Activated T-cell treated with anti-CD3 and anti-CD28 coated beads for 4 hours (primary cell): ENCODE results near the gene RAC3.

Experiments
- DNase-seq: peaks from one replicate; pipeline ENCODE4 v3.0.0-alpha.2; 2020

RAC3 gene

DNA sequence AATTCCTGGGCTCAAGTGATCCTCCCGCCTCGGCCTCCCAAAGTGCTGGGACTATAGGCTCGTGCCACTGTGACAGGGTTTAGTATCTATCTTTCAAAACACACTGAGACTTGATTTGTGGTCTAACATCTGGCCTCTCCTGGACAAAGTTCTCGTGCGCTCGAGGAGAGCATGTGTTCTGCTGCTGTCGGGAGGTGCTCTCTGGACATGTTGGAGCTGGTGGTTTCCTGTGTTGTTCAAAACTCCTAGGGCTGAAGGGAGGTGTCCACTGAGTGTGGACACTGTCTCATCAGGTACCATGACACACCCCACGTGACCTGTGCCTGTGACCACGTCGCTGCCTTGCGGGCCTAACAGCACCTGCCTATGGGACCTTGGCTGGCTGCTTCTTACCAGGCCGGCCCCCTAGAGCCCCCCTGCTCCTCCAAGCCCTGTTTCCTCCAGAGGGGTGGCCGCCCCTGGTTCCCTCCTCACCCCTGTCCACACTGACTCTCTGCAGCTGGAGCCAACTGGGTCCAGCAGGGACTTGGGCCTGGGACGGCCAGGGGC is 14.5 kb downstream of the RAC3 start:
- no peak for DNase-seq

- DNase-seq: no peak
Observed at GRCh38 chr17:82046903-82047302, 15.4 kb downstream of the RAC3 start.

- DNase-seq: no peak
Observed at GRCh38 chr17:82047379-82047778, 15.9 kb downstream of the RAC3 start.

GRCh38 chr17:82047914-82048570 is 16.6 kb downstream of the RAC3 start:
- no peak for DNase-seq

DNA sequence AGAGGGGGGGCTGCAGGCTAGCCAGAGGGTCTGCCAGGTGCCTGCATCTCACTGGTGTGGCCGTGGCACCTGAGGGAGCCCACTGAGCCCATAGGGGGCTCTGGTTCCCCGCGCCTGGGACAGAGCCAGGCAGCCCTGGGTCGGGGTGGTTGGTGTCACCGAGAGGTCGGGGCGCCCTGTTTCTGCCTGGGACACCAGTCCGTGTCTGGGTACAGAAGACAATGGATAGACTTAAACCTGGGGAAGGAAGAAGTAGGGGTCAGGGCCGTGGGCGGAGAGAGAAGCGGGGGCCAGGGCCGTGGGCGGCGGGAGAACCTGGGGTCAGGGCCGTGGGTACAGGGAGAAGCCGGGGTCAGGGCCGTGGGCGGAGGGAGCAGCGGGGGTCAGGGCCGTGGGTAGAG is 17.1 kb downstream of the RAC3 start:
- DNase-seq: no peak

- DNase-seq: no peak
Observed at GRCh38 chr17:82049106-82049505, 17.6 kb downstream of the RAC3 start.

- no peak for DNase-seq
Observed at GRCh38 chr17:82049521-82049971, 18.1 kb downstream of the RAC3 start.

- DNase-seq: no peak
Observed at GRCh38 chr17:82050152-82050760, 18.8 kb downstream of the RAC3 start.

DNA sequence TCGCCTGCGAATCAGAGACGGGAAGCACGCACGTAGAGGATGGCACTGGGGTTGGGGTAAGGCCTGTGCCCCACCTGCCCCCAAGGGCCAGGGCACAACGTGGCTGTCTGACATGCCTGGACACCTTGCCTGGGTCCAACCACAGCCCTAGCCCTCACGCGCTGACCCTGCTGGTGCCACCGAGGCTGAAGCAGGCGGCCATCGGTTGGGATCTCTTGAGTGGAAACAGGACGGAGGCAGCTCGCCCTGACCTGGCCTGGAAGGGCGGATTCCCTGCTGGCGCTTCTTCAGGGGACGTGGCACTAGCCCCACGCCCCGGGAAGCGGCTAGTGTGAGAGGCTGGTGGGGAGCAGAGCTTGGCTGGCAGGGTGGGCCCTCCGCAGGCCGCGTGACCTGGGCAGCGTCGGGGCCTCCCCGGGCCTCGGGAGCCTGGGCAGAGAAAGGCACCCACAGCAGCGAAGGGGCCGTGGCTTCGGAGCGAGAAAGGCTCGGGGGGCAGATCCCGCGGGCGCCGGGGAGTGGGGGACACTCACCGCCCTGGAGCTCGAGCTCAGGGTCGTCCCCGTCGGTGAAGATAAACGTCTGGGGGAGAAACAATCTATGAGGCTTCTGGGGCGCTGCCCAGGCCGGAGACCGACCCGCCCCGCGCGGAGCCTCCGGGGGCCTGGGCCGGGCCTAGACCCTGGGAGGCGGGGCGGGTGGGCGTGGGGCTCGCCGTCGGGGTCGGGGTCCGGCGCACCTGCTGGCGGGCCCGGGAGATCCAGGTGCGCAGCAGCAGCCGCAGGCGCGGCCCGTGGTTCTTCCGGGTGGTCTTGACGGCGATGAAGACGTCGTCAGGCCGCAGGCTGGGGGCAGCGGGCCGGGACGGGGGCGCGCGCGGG is 19.5 kb downstream of the RAC3 start:
- DNase-seq: no peak

- peak; percentile 76 for DNase-seq
Observed at GRCh38 chr17:82051776-82052637, 20.5 kb downstream of the RAC3 start, which contains the start of the genes GPS1 and RFNG. Gene GPS1, plus strand, starts transcription at chr17:82051898. Its CDS starts 34 bp downstream, at chr17:82051932. Gene RFNG, minus strand, starts transcription at chr17:82051811. Its CDS starts 45 bp downstream, at chr17:82051766.

- no peak for DNase-seq
Observed at GRCh38 chr17:82052638-82053059, 21.2 kb downstream of the RAC3 start.

- DNase-seq: no peak
Observed at GRCh38 chr17:82053130-82053529, 21.7 kb downstream of the RAC3 start.

DNA sequence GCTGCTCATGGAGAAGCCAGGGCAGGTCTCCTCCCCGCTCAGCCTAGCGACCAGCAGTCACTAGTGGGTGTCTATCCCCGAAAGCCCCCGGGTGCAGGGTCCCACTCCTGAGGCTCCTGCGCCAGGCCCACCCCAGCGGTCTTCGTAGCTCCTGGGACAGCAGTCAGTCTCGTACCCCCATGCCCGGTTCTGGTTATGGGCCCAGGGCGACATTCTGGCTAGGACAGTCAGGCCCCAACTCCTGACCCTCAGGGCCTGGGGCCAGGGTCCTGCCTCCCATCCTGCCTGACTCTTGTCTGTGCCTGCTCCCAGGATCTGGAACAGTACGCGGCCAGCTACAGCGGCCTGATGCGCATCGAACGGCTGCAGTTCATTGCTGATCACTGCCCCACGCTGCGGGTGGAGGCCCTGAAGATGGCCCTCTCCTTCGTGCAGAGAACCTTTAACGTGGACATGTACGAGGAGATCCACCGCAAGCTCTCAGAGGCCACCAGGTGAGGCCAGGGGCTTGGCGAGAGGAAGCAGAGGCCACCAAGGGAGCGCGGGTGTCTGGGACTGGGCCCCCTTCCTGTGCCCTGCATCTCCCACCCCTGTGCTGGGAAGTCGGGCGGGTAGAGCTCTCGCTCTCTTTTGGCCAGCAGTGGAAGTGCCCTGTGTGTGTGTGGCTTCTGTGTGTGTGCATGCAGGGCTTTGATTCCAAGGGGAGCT is 22.2 kb downstream of the RAC3 start:
- no peak for DNase-seq

GRCh38 chr17:82054351-82055022 is 23.0 kb downstream of the RAC3 start:
- no peak for DNase-seq

DNA sequence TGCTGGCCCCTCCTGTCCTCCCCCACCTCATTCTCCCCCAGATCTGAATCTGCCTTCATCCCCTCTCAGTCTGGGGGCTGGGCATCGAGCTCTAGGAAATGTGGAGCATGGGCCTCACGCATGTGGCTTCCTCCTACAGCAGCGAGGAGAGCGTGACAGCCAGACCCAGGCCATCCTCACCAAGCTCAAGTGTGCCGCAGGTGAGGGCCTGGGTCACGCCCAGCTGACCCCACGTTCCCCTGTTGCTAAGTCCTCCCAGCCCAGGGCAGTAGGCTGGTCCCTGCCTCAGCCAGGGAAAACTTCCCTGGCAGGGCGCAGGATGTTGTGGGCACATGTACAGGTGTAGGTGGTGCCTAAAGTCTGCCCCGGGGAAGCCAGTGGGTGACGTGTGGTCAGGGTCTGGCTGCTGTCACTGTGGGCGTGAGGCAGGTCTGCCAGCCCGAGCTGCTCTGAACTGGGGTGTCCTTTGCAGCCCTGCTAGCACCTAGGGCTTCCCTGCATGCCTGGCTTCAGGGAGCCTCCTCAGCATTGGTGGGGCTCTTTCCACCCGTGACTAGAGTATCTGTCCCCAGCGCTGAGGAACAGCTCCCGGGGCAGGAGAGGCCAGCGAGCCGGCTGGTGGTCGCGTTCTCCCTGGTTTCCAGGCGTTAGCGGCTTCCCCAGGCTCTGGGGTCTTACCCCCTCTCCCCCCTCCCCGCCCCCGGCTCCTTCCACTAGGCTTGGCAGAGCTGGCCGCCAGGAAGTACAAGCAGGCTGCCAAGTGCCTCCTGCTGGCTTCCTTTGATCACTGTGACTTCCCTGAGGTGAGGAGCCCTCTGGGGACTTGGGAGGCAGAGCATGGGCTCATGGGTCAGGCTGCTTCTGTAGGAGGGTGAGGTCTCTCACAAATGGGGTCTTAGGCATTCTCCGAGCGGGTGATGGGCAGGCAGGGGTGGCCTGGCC is 23.8 kb downstream of the RAC3 start:
- DNase-seq: no peak

GRCh38 chr17:82055965-82056728 is 24.7 kb downstream of the RAC3 start:
- no peak for DNase-seq

DNA sequence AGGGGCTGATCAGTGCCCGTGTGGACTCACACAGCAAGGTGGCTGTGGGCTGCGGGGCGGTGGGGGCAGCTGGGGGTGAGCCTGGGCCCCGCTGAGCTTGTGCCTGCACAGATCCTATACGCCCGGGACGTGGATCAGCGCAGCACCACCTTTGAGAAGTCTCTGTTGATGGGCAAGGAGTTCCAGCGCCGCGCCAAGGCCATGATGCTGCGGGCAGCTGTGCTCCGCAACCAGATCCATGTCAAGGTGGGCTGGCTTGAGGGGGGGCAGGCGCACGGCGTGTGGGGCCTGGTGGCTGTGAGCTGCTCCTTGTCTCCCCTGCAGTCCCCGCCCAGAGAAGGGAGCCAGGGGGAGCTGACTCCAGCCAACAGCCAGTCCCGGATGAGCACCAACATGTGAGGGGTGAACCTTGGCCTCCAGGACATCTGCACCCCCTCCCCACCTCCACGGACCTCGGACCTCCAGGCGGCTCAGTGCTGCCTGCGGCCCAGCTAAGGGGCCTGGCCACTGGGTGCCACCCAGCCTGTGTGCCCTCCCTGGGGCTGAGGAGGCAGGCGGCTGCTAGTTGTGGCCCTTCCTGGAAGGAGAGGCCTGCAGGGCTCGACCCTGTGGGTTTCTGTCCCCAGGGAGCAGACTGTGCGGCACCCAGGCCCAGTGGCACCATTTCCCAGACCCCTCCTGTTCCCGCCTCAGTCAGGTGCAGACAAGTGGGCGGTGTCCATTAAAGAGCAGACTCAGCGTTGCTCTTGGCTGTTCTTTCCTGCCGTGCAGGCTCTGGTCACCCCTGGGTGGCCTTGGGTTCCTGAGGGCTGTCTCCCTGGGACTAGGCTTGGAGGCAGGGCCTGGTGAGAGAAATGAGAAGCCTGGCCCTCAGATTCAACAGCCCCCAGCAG is 25.5 kb downstream of the RAC3 start:
- DNase-seq: no peak
